GM21825 (cell line): Measurements from ENCODE around the gene PPARD.
"Not testable (repeated sequence)": the region's sequence is repeated elsewhere in the genome, so short reads cannot be mapped to it uniquely, and the experiment has no call there.

Experiments used
- ATAC-seq: cut with Tn5 transposase; IDR thresholded peaks from one replicate; pipeline ENCODE4 v1.9.1; 2021; ENCODE audit warnings: mild to moderate bottlenecking, moderate library complexity; ENCODE audit not compliant: unreplicated experiment

Gene PPARD

DNA sequence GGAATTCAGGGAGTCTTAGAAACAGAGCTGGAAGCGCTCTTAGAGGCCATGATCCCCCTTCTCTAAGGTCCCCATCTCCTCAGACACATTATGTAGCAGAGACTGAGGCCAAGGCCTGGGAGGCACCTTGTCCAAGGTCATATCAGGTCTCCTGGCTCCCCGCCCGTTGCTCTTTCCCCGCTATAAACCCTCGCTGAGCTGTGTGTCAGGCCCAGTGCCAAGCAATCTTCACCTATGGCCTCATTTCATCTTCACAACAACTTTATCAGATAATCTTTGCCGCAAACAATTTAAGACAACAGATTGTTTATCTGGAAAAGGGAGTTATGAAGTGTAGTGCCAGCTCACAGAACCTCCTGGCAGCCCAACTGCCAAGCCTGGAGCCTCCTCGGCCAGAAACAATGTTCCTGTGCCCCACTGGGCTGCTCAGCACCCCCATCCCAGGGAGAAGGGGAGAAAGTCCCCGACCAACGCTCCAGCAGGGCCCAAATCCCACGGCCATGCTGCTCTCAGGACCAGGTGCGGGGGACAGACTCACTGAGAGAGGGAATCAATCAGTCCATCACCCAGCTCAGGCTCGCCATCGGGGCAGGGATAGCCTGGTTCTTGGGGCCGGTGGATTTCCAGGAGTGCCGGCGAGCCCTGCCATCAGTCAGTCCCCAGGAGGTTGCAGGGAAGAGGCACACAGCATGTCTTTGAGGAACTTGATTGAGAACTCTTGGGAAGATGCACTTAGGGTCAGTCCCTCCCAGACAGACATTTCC lies 92.9 kb downstream of the PPARD start:
- no peak for ATAC-seq

DNA sequence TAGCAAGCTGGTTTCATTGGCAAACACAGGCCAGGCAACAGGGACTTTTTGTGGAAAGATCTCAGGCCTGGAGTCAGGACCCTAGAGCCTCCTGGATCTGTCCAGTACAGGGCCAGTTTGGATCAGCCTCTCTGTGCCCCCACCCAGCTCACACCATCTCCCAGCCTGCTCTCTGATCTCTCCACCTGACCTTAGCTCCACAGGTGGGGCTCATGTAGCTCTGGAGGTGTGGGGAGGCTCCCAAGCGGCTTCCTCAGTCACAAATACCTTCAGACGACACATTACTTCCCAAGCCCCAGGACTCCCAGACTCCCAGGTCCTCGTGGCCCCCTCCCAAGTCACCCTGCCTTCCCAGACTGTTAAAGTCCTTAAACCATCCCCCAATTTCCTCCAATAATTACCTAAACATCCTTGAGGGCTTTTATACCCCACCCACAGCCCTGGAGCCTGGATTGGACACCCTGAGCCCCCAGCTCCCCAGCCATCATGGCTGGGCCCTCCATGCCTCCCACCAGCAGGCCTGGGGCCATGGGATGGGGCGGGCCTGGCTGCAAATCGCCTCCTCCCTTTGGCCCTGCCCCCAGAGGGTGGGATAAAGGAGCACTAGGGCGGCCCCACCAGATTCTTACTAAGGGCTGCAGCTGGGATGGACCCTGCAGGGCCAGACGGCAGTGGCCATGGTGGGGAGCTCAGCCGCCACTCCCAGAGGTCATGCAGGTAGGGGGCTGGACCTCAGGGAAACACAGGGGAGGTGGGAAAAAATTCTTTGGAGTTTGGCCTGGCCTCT lies 93.9 kb downstream of the PPARD start:
- no peak for ATAC-seq

DNA sequence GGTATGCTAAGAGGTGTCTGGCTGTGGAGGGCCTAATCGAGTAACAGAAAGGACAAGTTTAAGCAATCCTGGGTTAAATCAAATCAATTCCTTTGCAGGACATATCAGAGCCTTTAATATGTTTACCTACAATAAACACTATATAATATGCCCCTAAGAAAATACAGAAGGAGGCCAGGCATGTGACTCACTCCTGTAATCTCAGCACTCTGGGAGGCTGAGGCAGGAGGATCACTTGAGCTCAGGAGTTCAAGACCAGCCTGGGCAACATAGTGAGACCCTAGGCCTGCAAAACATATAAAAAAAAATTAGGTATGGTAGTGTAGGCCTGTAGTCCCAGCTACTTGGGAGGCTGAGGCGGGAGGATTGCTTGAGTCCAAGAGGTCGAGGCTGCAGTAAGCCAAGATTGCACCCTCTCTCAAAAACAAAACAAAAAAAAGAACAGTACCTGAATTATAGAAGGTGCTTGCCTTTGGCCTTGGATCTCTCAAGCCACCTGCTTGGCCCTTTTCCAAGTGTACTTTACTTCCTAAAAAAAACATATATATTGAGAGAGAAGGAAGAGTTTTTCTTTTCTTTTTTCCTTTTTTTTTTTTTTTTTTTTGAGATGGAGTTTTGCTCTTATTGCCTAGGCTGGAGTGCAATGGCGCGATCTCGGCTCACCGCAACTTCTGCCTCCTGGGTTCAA lies 96.2 kb downstream of the PPARD start:
- ATAC-seq = not testable (repeated sequence)

DNA sequence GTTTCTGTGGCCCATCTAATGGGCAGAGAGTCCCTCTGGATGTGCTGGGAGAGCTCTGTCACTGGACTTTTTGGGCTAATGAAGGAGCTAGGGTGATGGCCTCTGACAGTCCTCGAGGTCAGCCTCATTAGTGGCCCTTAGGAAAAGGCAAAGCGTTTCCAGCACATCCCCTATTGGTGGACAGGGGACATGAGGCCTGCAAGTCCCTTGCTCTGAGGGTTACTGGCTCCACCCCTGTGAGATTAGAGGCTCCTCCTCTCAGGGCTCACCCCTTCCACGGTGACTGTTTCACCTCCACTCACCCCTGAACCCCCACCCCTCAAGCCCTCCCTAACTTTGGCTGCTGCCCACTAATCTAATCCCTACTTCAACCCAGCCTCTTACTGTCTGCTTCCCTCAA lies 97.0 kb downstream of the PPARD start:
- no peak for ATAC-seq

DNA sequence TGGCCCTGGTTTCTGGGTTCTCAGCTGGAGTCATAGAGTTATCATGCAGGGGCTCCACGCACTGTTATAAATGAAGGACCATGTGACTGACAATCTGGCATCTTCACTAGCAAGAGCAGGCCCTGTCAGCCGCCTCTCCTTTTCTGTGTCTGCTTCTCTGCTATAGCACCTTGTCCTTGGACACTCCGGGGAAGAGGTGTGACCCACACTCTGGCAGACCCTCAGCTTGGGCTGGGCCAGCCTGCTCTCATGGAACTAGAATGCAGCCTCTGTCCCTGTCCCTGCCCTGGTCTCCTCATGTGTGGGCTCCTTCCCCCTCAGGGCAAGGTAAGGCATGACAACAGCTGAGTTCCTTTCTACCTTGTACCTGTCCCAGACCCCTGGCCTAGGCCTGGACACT lies 98.8 kb downstream of the PPARD start:
- no peak for ATAC-seq

DNA sequence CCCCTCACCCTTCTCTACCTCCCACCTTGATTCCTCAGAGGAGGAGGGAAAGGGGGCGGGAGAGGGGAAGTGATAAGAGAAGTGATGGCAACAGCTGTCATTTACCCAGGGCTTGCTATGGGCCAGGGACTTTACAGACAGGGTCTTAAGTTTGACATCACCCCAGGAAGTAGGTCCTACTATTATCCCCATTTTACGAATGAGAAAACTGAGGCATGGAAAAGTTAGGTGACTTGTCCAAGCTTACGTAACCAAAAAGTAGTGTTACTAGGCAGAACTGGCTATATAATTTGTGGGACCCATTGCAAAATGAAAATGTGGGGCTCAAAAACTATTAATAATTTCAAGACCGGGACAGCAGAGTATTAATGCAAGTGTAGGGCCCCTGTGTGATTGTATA lies 99.3 kb downstream of the PPARD start:
- no peak for ATAC-seq

DNA sequence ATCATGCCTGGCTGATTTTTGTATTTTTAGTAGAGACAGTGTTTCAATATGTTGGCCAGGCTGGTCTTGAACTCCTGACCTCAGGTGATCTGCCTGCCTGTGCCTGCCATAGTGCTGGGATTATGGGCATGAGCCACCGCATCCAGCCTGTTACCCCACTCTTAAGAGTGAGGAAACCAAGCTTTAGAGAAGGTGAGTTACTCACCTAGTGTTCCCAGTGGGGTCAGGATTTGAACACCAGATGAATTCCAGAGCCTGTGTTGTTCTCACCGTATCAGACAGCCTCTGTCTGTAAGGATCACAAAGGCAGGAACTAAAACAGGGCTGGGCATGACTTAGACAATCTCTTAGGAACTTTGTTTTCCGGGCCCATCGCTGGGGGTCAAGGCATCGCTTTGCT lies 100.3 kb downstream of the PPARD start:
- ATAC-seq = no peak

DNA sequence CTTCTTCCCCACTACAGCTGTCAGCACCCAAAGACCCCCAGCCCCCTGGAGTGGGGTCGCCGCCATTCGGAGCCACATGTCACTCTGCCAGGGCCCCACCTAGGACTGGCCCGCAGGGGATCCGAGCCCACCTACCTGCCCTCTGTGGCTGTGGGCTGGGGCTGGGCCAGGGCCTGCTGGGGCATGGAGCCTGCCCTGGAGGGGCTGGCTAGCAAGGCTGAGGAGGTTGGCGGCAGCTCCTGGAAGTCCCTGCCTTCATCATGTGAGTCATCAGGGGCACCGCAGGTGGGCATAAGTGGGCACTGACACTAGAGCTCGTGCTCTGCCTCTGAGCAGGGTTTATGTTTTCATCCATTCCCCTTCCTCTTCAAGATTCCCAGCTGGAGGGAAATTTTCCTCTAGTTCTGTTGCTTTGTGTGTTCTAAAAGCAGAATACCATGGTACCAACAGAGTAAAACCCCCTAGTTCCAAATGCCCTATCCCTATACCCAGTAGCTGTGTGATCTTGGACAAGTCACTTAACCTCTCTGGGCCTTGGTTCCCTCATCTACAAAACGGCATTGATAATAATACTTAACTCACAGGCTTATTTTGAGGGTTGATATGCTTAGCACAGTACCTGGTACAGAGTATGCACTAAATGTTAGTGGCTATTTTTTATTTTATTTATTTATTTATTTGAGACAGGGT lies 101.1 kb downstream of the PPARD start:
- no peak for ATAC-seq

DNA sequence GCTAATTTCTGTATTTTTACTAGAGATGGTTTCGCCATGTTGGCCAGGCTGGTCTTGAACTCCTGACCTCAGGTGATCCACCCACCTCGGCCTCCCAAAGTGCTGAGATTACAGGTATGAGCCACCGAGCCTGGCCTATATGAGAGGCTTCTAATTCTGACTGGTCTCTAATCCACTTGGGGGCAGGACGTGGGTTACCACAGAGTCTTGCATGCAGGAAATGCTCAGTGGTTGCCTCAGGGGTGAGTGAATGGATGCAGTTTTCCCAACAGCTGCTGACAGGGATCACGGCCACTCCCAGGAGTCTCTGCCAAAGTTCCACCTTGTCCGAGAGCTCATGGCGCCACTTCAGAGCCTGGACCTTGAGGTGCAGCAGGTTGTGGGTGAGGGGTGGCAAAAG lies 103.3 kb downstream of the PPARD start:
- no peak for ATAC-seq

DNA sequence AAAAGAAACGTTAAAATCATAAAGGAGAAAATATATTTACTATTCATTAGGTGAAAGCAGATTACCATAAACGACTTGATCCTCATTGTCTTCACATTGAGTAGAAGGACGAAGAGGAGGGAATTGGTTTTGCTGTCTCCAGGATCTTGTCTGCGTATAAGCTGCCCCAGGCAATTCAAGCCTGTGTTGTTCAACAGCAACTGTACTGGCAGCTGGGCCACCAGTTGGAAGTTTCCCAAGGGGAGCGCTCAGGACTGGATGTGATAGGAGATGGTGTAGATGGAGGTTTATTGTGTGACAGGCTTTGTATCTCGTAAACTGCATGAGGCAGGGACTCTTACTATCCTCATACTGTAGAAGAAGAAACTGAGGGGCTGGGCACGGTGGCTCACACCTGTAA lies 105.8 kb downstream of the PPARD start:
- ATAC-seq = no peak

DNA sequence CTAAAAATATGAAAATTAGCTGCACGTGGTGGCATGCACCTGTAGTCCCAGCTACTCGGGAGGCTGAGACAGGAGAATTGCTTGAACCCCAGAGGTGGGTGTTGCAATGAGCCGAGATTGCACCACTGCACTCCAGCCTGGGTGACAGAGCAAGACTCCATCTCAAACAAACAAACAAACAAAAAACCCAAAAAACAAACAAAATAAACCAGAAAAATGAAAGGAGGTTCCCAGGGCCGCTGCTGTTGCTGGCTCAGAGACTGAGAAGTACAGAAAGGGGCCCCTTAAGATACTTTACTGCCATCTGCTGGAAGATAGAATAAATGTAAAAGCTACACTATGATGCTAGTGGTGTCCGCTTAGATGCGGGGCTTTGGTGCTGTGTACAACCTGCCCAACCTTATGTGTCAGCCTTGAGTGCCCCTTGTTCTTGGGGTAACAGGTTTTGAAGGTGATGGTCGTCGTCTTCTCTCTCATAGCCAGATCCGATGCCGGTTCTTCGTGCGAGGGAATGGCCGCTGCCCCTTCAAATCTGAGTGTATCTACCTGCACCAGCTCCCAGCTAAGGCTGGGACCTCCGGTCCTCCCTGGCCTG lies 107.0 kb downstream of the PPARD start:
- ATAC-seq = peak; percentile 41

DNA sequence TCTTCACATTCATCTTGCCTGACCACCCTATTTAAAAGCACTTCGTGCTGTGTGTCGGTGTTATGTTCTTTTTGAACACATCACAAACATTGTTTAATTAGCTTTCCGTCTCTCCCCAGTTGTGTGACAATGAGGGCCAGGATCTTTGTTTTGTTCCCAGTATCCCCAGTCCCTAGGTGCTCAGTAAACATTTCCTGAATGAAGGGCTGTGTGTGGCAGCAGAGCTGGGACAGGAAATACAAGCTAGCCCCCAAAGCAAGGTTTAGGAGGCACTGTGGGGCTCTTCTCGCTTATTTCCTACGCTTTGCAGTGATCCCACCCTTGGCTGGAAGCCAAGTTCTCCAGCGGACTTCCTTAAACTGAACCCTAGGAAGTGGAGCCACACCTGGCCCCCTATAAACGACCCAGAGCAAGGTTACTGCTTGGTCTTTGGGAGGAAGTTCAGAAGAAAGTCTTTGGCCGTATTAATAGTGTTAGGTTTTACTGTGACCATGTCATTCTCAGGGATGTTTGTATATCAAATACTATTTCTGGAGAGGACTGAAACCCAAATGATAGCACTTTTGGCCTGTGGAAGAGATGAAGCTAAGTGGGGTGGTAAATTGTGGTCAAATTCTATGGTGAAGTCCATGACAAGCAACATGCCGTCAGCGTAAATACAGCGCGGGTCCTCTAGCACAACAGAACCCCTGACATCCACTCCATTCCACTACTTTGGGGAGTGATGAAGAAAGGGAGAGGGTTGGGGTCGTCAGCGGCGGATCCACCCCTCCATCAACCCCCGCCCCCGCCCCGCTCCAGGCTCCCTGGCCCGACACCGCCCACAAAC lies 109.2 kb downstream of the PPARD start:
- ATAC-seq = no peak

DNA sequence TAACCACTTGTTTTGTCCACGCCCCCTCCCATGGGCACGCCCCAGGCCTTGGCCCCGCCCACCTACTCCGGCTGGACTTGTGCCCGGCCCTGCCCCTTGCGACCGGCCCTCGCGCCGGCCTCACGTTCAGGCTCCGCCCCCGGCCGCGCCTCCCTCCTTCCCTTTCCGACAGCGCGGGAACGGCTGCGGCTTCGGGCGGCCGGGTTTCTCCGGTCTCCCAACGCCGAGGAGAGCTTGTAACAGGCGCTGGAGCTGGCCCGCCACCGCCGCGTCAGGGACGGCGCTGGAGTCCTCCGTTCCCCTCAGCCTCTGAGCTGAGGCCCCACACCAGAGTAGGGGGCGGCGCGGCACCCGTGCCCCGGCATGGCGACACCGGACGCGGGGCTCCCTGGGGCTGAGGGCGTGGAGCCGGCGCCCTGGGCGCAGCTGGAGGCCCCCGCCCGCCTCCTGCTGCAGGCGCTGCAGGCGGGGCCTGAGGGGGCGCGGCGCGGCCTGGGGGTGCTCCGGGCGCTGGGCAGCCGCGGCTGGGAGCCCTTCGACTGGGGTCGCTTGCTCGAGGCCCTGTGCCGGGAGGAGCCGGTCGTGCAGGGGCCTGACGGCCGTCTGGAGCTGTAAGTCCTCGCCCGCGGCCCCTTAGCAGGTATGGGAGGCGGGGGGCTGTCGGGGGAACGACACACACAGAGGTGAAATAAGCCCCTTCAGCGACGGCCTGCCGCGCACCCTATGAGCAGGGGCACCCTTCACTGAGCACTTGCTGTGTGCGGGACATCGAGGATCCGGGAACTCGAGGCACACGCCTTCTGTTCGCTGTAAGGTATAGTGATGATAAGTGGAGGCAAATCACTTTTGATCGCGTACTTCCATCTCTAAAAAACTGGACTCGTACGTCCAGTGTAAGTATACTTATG lies 110.1 kb downstream of the PPARD start, which contains the start of gene FANCE:
FANCE (plus strand) TSS at position 156 of the 908 bp plus-strand sequence; CDS start at position 364, 208 bp downstream.
- ATAC-seq = peak; percentile 80

DNA sequence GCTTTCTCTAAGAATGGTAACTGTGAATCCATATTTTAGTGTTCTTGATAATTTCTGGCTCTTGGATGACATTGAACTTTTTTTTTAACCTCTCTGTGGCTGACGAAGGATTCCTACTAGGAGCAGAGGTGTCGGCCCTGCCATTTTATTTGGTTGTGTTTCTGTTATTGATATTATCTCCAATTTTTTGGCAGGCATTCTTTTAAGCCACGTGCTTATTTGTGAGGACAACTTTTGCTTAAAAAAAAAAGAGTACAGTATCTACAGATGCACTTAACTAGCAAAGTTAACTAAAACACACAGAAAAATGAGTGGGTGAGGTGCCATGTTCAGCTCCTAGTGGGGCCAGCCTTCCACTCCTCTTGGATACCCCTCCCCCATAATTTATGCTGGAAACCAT lies 110.9 kb downstream of the PPARD start:
- ATAC-seq = no peak

DNA sequence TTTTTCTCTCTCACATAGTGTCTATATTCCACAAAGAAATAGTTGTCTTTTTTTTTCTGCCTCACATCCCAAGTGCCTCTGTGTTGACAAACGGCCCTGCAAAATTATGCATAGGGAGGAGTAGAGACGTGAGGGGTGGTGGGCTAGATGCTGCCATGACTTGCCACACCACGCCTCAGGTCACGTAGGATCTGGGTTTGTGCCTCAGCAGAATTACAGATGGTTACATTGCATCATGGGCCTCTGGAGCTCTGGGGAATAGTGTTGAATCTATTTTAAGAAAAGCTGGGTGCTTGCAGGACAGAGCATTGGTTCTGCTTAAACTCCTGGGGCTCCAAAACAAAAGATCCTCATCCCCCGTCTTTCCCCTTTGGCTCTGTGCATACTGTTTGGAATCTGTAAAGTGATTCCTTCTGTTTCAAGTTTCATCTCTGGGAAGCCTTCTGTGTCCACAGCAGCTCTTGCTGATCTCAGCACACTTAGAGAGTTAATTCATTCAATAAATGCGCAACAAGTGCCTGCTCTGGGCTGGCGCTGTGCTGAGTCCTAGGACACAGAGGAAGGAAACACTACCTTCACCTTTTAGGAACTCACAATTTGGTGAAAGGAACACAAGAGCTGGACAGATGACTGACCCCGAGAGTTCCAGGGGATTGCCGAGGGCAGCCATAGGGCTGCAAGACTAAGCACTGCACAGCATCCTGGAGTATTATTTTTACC lies 112.2 kb downstream of the PPARD start:
- no peak for ATAC-seq

DNA sequence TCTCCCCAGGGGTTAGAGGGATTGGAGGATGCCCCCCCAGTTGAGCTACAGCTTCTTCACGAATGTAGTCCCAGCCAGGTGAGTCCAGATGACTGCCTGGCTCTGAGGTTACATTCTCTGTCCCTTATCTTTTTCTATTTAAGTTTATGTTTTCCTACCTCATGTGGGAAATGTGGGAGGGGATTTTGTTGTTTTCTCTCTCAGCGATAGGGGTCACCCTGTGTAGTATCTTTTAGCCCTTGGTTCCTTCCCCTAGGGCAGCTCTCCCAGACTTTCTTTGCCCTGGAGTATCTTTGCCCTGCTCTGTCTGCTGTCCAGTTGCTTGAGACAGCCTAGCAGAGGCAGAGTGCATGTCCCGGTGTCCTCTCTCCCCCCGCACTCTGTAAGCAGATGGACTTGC lies 115.5 kb downstream of the PPARD start:
- no peak for ATAC-seq

DNA sequence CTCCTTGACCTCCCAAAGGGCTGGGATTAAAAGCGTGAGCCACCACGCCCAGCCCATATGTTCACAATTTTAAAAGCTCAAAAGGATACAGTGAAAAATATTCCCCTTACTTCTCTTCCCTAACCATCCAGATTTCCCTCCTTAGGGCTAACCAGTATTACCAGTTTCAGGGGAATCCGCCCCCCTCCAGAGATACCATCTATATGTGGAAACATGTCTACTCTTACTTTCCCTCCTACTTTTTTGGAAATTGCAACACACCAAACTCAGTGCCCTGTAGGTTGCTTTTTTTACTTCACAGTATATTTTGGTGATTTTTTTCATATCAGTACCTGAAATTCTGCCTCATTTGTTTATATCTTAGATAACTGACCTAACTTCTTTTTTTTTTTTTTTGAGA lies 118.9 kb downstream of the PPARD start:
- ATAC-seq = no peak

DNA sequence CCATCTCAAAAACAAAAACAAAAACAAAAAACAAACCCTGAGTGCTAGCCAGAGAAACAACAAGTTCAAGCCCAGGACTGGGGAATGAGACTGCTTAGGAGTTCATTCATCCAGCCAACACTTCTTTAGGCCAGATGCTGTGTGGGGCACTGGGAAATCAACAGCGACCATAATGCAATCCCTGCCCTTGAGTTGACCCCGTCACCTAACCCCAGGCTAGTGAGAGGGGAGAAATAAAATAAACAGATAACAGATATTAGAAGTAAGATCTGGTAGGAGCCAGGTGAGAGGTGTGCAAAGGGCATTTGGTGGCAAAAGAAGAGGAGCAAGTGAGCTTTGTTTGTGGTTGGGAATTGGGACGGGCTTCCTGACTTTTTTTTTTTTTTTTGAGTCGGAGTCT lies 120.9 kb downstream of the PPARD start:
- ATAC-seq = no peak
